H1 (cell line): ENCODE data around the gene RNASE1. TPM values are rescaled to one million over a fixed set of nuclear protein-coding genes. Genes with fewer than 3 reads are reported as not detected.

Source experiments
- CTCF ChIA-PET: fragments of 300-600 bp; sonication (Branson Sonifier 250); formaldehyde crosslinking; loops from one replicate; lab custom pipeline; 2021; ENCODE audit not compliant: partially characterized antibody; lab: Charles Lee
- POLR2A ChIA-PET: fragments of 300-600 bp; sonication (Branson Sonifier 250); formaldehyde crosslinking; loops from one replicate; lab custom pipeline; 2021; ENCODE audit warnings: inconsistent platforms; ENCODE audit not compliant: partially characterized antibody; lab: Charles Lee
- DNase-seq, 2 experiments: peaks; one replicate each; pipeline versions ENCODE4 v3.0.0 to v3.0.0-alpha.2; 2010 to 2022; ENCODE audit warnings: low spot score in 2 of 2, low read depth in 1 of 2, mixed read lengths in 1 of 2
- FAIRE-seq: peaks from 2 replicates; lab custom pipeline; 2011; peaks lifted over from hg19 to GRCh38; lab: Jason Lieb, UNC
- H2AFZ ChIP-seq: 2 replicates; pipeline ENCODE4 v1.8.1; 2012; ENCODE audit warnings: low read length, inconsistent platforms
- H2AK5ac ChIP-seq: 2 replicates; pipeline ENCODE4 v1.6.1; 2013; ENCODE audit warnings: low read depth, low read length
- H2BK120ac ChIP-seq: replicated peaks from 2 replicates; pipeline ENCODE3; 2013; ENCODE audit warnings: low read depth, low read length, inconsistent platforms
- H2BK12ac ChIP-seq: 2 replicates; pipeline ENCODE4 v1.6.1; 2013; ENCODE audit warnings: low read depth, low read length
- H2BK15ac ChIP-seq: 2 replicates; pipeline ENCODE4 v1.6.1; 2013; ENCODE audit warnings: low read length
- H2BK20ac ChIP-seq: 2 replicates; pipeline ENCODE4 v1.6.1; 2013; ENCODE audit warnings: low read length
- H2BK5ac ChIP-seq: 2 replicates; pipeline ENCODE4 v1.6.1; 2013; ENCODE audit warnings: low read depth, low read length
- H3K14ac ChIP-seq: 2 replicates; pipeline ENCODE4 v1.6.1; 2013; ENCODE audit warnings: inconsistent platforms; ENCODE audit not compliant: insufficient read length
- H3K18ac ChIP-seq: 2 replicates; pipeline ENCODE4 v1.6.1; 2013; ENCODE audit warnings: low read length; ENCODE audit errors: extremely low read depth
- H3K23ac ChIP-seq: 2 replicates; pipeline ENCODE4 v1.6.1; 2013; ENCODE audit warnings: inconsistent platforms; ENCODE audit not compliant: insufficient read length
- H3K23me2 ChIP-seq: 2 replicates; pipeline ENCODE4 v1.6.1; 2013; ENCODE audit warnings: low read depth, low read length
- H3K27ac ChIP-seq: 2 replicates; pipeline ENCODE4 v1.6.1; 2011; ENCODE audit warnings: low read depth, low read length, inconsistent platforms
- H3K27me3 ChIP-seq, 4 experiments: replicated peaks in 1 of 4; 1 replicate in 1 of 4; 2 replicates in 3 of 4; pipeline versions ENCODE4 v1.6.1 to v1.8.1; 2011 to 2013; ENCODE audit warnings: low read length in 3 of 4, mild to moderate bottlenecking in 3 of 4, inconsistent platforms in 2 of 4, mixed read lengths in 2 of 4, moderate library complexity in 1 of 4; ENCODE audit not compliant: control insufficient read depth in 3 of 4, insufficient read depth in 3 of 4; ENCODE audit errors: extremely low read depth in 1 of 4
- H3K36me3 ChIP-seq, 4 experiments: 2 replicates each; pipeline versions ENCODE4 v1.6.1 to v1.8.1; 2011 to 2013; ENCODE audit warnings: mild to moderate bottlenecking in 4 of 4, low read length in 3 of 4, moderate library complexity in 2 of 4, control low read depth in 1 of 4, inconsistent platforms in 1 of 4; ENCODE audit not compliant: insufficient read depth in 4 of 4, control insufficient read depth in 2 of 4
- H3K4ac ChIP-seq: replicated peaks from 2 replicates; pipeline ENCODE3; 2013; ENCODE audit warnings: low read length, low read depth, mixed read lengths, inconsistent platforms; ENCODE audit not compliant: insufficient read length
- H3K4me1 ChIP-seq, 4 experiments: replicated peaks in 1 of 4; 1 replicate in 1 of 4; 2 replicates in 3 of 4; pipeline versions ENCODE4 v1.6.1 to v1.8.1; 2011 to 2013; ENCODE audit warnings: low read length in 3 of 4, inconsistent platforms in 2 of 4, mixed read lengths in 1 of 4; ENCODE audit not compliant: insufficient read depth in 4 of 4, control insufficient read depth in 3 of 4
- H3K4me2 ChIP-seq, 2 experiments: 2 replicates each; pipeline versions ENCODE4 v1.6.1 to v1.8.1; 2011 to 2013; ENCODE audit warnings: low read depth in 2 of 2, low read length in 2 of 2, control low read depth in 1 of 2, inconsistent platforms in 1 of 2, mild to moderate bottlenecking in 1 of 2; ENCODE audit not compliant: insufficient read depth in 1 of 2
- H3K4me3 ChIP-seq, 4 experiments: fragments of 200-600, 300-600 bp in 1 of 4; sonication (generic), shearing (Covaris generic), sonication (Bioruptor Twin) in 1 of 4; 2 replicates each; pipeline versions ENCODE4 v1.5.1 to v1.8.1; 2011 to 2016; ENCODE audit warnings: low read length in 4 of 4, low read depth in 3 of 4, control low read depth in 2 of 4, inconsistent platforms in 2 of 4, mild to moderate bottlenecking in 2 of 4, mixed read lengths in 1 of 4, moderate library complexity in 1 of 4; ENCODE audit not compliant: insufficient read depth in 2 of 4; ENCODE audit errors: extremely low read depth in 1 of 4
- H3K56ac ChIP-seq: replicated peaks from 2 replicates; pipeline ENCODE3; 2013; ENCODE audit warnings: low read depth, mild to moderate bottlenecking, mixed read lengths, low read length, inconsistent platforms; ENCODE audit not compliant: insufficient read length
- H3K79me1 ChIP-seq: 2 replicates; pipeline ENCODE4 v1.6.1; 2013; ENCODE audit warnings: low read depth, low read length, control low read depth
- H3K79me2 ChIP-seq, 2 experiments: 2 replicates each; pipeline versions ENCODE4 v1.6.1 to v1.8.1; 2012 to 2013; ENCODE audit warnings: low read length in 2 of 2, mild to moderate bottlenecking in 2 of 2, inconsistent platforms in 1 of 2; ENCODE audit not compliant: insufficient read depth in 2 of 2, control insufficient read depth in 1 of 2
- H3K9ac ChIP-seq, 4 experiments: replicated peaks in 1 of 4; 1 replicate in 1 of 4; 2 replicates in 3 of 4; pipeline versions ENCODE4 v1.6.1 to v1.8.1; 2011 to 2013; ENCODE audit warnings: low read depth in 3 of 4, low read length in 3 of 4, control low read depth in 2 of 4, mild to moderate bottlenecking in 2 of 4, moderate library complexity in 2 of 4, inconsistent platforms in 1 of 4; ENCODE audit errors: extremely low read depth in 1 of 4
- H3K9me3 ChIP-seq, 2 experiments: 2 replicates each; pipeline versions ENCODE4 v1.6.1 to v1.8.1; 2012 to 2013; ENCODE audit warnings: mild to moderate bottlenecking in 2 of 2, moderate library complexity in 2 of 2, control low read depth in 1 of 2, inconsistent platforms in 1 of 2, low read depth in 1 of 2, low read length in 1 of 2, mixed read lengths in 1 of 2; ENCODE audit not compliant: insufficient read depth in 2 of 2
- H4K20me1 ChIP-seq, 2 experiments: replicated peaks in 1 of 2; 2 replicates each; pipeline versions ENCODE3 to v1.8.1; 2011 to 2013; ENCODE audit warnings: inconsistent platforms in 2 of 2, low read length in 2 of 2, mild to moderate bottlenecking in 1 of 2; ENCODE audit not compliant: insufficient read depth in 2 of 2, control insufficient read depth in 1 of 2
- H4K5ac ChIP-seq: 2 replicates; pipeline ENCODE4 v1.6.1; 2013; ENCODE audit warnings: low read length, low read depth, mixed read lengths, inconsistent platforms; ENCODE audit not compliant: insufficient read length
- H4K8ac ChIP-seq: 2 replicates; pipeline ENCODE4 v1.8.0; 2013; ENCODE audit warnings: mild to moderate bottlenecking, moderate library complexity, low read length, inconsistent platforms; ENCODE audit not compliant: insufficient read depth; ENCODE audit errors: extremely low read depth
- H4K91ac ChIP-seq: replicated peaks from 2 replicates; pipeline ENCODE3; 2013; ENCODE audit warnings: low read length, mixed read lengths, inconsistent platforms; ENCODE audit not compliant: insufficient read length
- CTCF ChIP-seq, 3 experiments: IDR thresholded peaks; 1 replicate in 2 of 3; 2 replicates in 1 of 3; pipeline versions ENCODE4 v1.5.1 to v1.6.1; 2011; ENCODE audit warnings: low read length in 3 of 3, mild to moderate bottlenecking in 3 of 3, inconsistent platforms in 2 of 3, low read depth in 1 of 3, moderate library complexity in 1 of 3; ENCODE audit not compliant: insufficient read depth in 1 of 3; ENCODE audit errors: control extremely low read depth in 1 of 3
- JUN ChIP-seq: IDR thresholded peaks from 2 replicates; pipeline ENCODE4 v1.6.1; 2011; ENCODE audit warnings: low read depth, mild to moderate bottlenecking, improper control_type of control experiment, low read length
- RAD21 ChIP-seq, 2 experiments: IDR thresholded peaks in 1 of 2; conservative IDR thresholded peaks in 1 of 2; 2 replicates each; pipeline ENCODE4 v1.6.1; 2011; ENCODE audit warnings: low read depth in 2 of 2, low read length in 2 of 2, improper control_type of control experiment in 1 of 2, inconsistent platforms in 1 of 2, mild to moderate bottlenecking in 1 of 2, moderate library complexity in 1 of 2
- WGBS, 2 experiments: shearing (Covaris generic) in 1 of 2; methylation state at CpG; one replicate each; pipeline versions ENCODE4 v1.1.6 to v1.1.7; 2013 to 2015; ENCODE audit warnings: low lambda C conversion rate in 2 of 2, mixed read lengths in 2 of 2, inconsistent platforms in 1 of 2, low coverage in 1 of 2, missing lambda C conversion rate in 1 of 2; ENCODE audit not compliant: insufficient replicate concordance in 2 of 2, insufficient coverage in 1 of 2, insufficient read length in 1 of 2; ENCODE audit errors: extremely low coverage in 1 of 2, missing lambda C conversion rate in 1 of 2; 5-methylcytosine and 5-hydroxymethylcytosine counted together
- polyA plus RNA-seq, 7 experiments: library from polyadenylated mRNA; depleted of rRNA in 3 of 7; stranded (reverse) in 5 of 7; unstranded in 2 of 7; fragments of >200 nt in 5 of 7; fragments of 200-250 nt in 2 of 7; gene quantifications; 1 replicate in 5 of 7; 2 replicates in 1 of 7; 4 replicates in 1 of 7; pipeline versions ENCODE4 v1.2.1 to v1.2.3, GENCODE V29; 2011 to 2013; ENCODE audit warnings: missing spikeins in 2 of 7, mixed read lengths in 2 of 7
- total RNA-seq: library from RNA; stranded (reverse); fragmentation: NEBNext Ultra II Directional; extraction: Animal tissue kit (Norgen Biotek cat#: 25700); gene quantifications from 2 replicates; pipeline ENCODE4 v1.2.1, GENCODE V29; 2021

Gene RNASE1
- total and polyA plus RNA-seq, 2 of the 8 experiments (the other 6 are each of a cell fraction or from before 2014, with no cell fraction given), result 2.2 to 13.4 TPM

- Histone ChIP-seq H2AFZ (no peak overlapping the region), H3K79me1 (no peaks in the 10 kb centered on the region), H4K91ac (no peak overlapping the region), H2BK5ac (no peak overlapping the region), H3K14ac (no peak overlapping the region), H3K56ac (peak overlapping the region; percentile 16), H3K23me2 (no peaks in the 10 kb centered on the region; the same call in 1 of the 2 replicates), H3K4me3 (no peak overlapping the region), H3K9me3 (no peaks in the 10 kb centered on the region), H3K27me3 (no peaks in the 10 kb centered on the region), H3K9ac (no peak overlapping the region), H3K79me2 (no peaks in the 10 kb centered on the region; a peak in 1 of 4 replicates), H4K5ac (no peak overlapping the region), H2BK15ac (no peak overlapping the region), H3K18ac (peak overlapping the region; percentile 48; the same call in 1 of the 2 replicates), H2BK20ac (no peak overlapping the region), H3K4me2 (no peak overlapping the region), H4K20me1 (no peaks in the 10 kb centered on the region), H2BK12ac (no peak overlapping the region), H2BK120ac (no peak overlapping the region), H3K4me1 (peaks cover 0 to 19% (median 7%) of the 10 kb centered on the region in 4 experiments; a peak in 3 of 7 replicates), H3K23ac (no peak overlapping the region), H3K36me3 (peaks cover 0 to 13% (median under 1%) of the 10 kb centered on the region in 4 experiments; a peak in 2 of 8 replicates), H3K27ac (no peak overlapping the region), H3K4ac (no peak overlapping the region), H4K8ac (no peak overlapping the region), H2AK5ac (no peak overlapping the region)
- POLR2A ChIA-PET, result interaction anchor here (0.6 to 1.1 kb wide), 2 partner anchors 63 to 121 kb away, joined by 3 read pairs; no protein-coding TSS in a partner anchor
- DNase-seq (no peak), FAIRE-seq (no peak)
- WGBS, 2 experiments, result 78% methylated on average over 7 of the region's 7 CpGs; no CpG with 5 or more reads in 1 of the 2 experiments
- TF ChIP-seq CTCF (IDR thresholded peaks at IDR 0.05; ENCODE audit: control extremely low read depth in 1 of 3, insufficient read depth in 1 of 3, low read depth in 1 of 3, low read length in 3 of 3), result peak; percentile 22 to 48 (median 31)
- peak; percentile 32 to 55; a peak in 3 of 4 replicates for TF ChIP-seq RAD21 (IDR thresholded peaks at IDR 0.05 in 1 of 2, conservative IDR thresholded peaks at IDR 0.05 in 1 of 2; ENCODE audit: low read depth in 2 of 2, low read length in 2 of 2)
- no peak for TF ChIP-seq JUN
- CTCF ChIA-PET, result interaction anchor here (0.6 to 3.6 kb wide), 16 partner anchors 8 to 200 kb away, joined by 3 to 18 read pairs (median 4); partner anchors contain the start of gene RNASE1
Observed at GRCh38 chr14:20818861-20819260, 16.2 kb upstream of the RNASE1 start.
